Gastroesophageal sphincter (tissue), 4 donors: ENCODE data around the gene THRA. TPM values are rescaled to one million over a fixed set of nuclear protein-coding genes. Genes with fewer than 3 reads are reported as not detected.

Experiments used
- ATAC-seq: fragments of 150-250 bp; one replicate; pipeline ENCODE4 v1.9.1; 2016; ENCODE audit warnings: mild to moderate bottlenecking, moderate library complexity
- H3K27ac ChIP-seq, 4 donors: fragments of 200-600 bp; sonication (generic) in 3 of 4; 1 replicate in 3 of 4; 2 replicates in 1 of 4; pipeline ENCODE4 v1.5.1; 2016 to 2019
- H3K27me3 ChIP-seq: fragments of 200-600 bp; sonication (generic); one replicate; pipeline ENCODE4 v1.5.1; 2019
- H3K36me3 ChIP-seq, 2 donors: fragments of 200-600 bp; sonication (generic); one replicate each; pipeline ENCODE4 v1.5.1; 2019; ENCODE audit warnings: control low read depth in 1 of 2
- H3K4me1 ChIP-seq, 3 donors: fragments of 200-600 bp; sonication (generic); 1 replicate in 2 of 3; 2 replicates in 1 of 3; pipeline ENCODE4 v1.5.1; 2016 to 2019; ENCODE audit warnings: control low read depth in 2 of 3
- H3K4me3 ChIP-seq, 2 donors: fragments of 200-600 bp; sonication (generic); one replicate each; pipeline ENCODE4 v1.5.1; 2019; ENCODE audit warnings: mild to moderate bottlenecking in 1 of 2, moderate library complexity in 1 of 2
- H3K9me3 ChIP-seq, 3 donors: fragments of 200-600 bp; sonication (generic); one replicate each; pipeline ENCODE4 v1.5.1; 2017 to 2019; ENCODE audit warnings: control low read depth in 2 of 3
- CTCF ChIP-seq, 4 experiments: fragments of 200-600 bp in 2 of 4; fragments of 450-650 bp in 2 of 4; sonication (generic) in 1 of 4; IDR thresholded peaks; one replicate each; pipeline ENCODE4 v1.5.1; 2017 to 2019; ENCODE audit warnings: antibody characterized with exemption in 4 of 4, mild to moderate bottlenecking in 2 of 4, moderate library complexity in 2 of 4
- EP300 ChIP-seq: sonication (generic); formaldehyde crosslinking; IDR thresholded peaks from one replicate; pipeline ENCODE4 v1.6.1; 2017; ENCODE audit warnings: antibody characterized with exemption, mild to moderate bottlenecking
- POLR2A ChIP-seq, 2 donors: fragments of 450-650 bp; IDR thresholded peaks; one replicate each; pipeline ENCODE4 v1.6.1; 2017; ENCODE audit warnings: antibody characterized with exemption in 2 of 2, mild to moderate bottlenecking in 2 of 2, moderate library complexity in 1 of 2
- POLR2AphosphoS5 ChIP-seq: sonication (generic); formaldehyde crosslinking; IDR thresholded peaks from one replicate; pipeline ENCODE4 v1.6.1; 2017; ENCODE audit warnings: antibody characterized with exemption
- WGBS, 2 donors: methylation state at CpG; one replicate each; pipeline ENCODE4 v1.1.5; 2018; ENCODE audit warnings: low coverage in 1 of 2; 5-methylcytosine and 5-hydroxymethylcytosine counted together
- total RNA-seq, 4 donors: library from RNA; depleted of rRNA; stranded (reverse); fragments of >200 nt; gene quantifications; one replicate each; pipeline ENCODE4 v1.1.0, GENCODE V29; 2016

The THRA gene
- total RNA-seq, 4 donors from 2014 or later, result 84.8 to 133 (median 102) TPM

GRCh38 chr17:40087903-40088718 is 25.3 kb downstream of the THRA start:
- Histone ChIP-seq H3K27me3 (no peaks in the 10 kb centered on the region), H3K27ac (peak overlapping the region in 3 of 4 donors; percentile 98 to 99 (median 98)), H3K9me3 (no peaks in the 10 kb centered on the region), H3K4me1 (peaks cover 0 to 68% (median 32%) of the 10 kb centered on the region in 3 donors), H3K4me3 (no peak overlapping the region), H3K36me3 (peaks cover 0 to 87% of the 10 kb centered on the region in 2 donors)
- WGBS, 2 donors, result 69 to 78% methylated on average over 2 to 8 of the region's 28 CpGs
- no peak for ATAC-seq
- TF ChIP-seq EP300 (no peak), CTCF (IDR thresholded peaks at IDR 0.05) (no peak)

GRCh38 chr17:40089077-40089895 is 26.5 kb downstream of the THRA start:
- Histone ChIP-seq H3K9me3 (no peaks in the 10 kb centered on the region), H3K4me1 (peaks cover 5 to 70% (median 44%) of the 10 kb centered on the region in 3 donors), H3K27me3 (no peaks in the 10 kb centered on the region), H3K4me3 (no peak overlapping the region), H3K27ac (peak overlapping the region; percentile 29 to 99 (median 98)), H3K36me3 (peaks cover 0 to 87% of the 10 kb centered on the region in 2 donors)
- WGBS, 2 donors, result 72% methylated on average over 11 of the region's 26 CpGs; no CpG with 5 or more reads in 1 of the 2 donors
- no peak for ATAC-seq
- TF ChIP-seq POLR2A (IDR thresholded peaks at IDR 0.05) (no peak), CTCF (IDR thresholded peaks at IDR 0.05) (no peak), EP300 (no peak), POLR2AphosphoS5 (no peak)

GRCh38 chr17:40090237-40091119 is 27.7 kb downstream of the THRA start:
- no peak for TF ChIP-seq POLR2AphosphoS5
- TF ChIP-seq EP300, result no peak
- no peak for TF ChIP-seq POLR2A (IDR thresholded peaks at IDR 0.05)
- TF ChIP-seq CTCF (IDR thresholded peaks at IDR 0.05), result no peak
- Histone ChIP-seq H3K27me3 (no peaks in the 10 kb centered on the region), H3K9me3 (no peaks in the 10 kb centered on the region), H3K27ac (peak overlapping the region; percentile 29 to 99 (median 98)), H3K36me3 (peaks cover 0 to 87% of the 10 kb centered on the region in 2 donors), H3K4me3 (no peak overlapping the region), H3K4me1 (peaks cover 8 to 82% (median 53%) of the 10 kb centered on the region in 3 donors)
- no peak for ATAC-seq
- WGBS, 2 donors, result 31 to 33% methylated on average over 5 to 10 of the region's 14 CpGs

- no peak overlapping the region for H3K4me3 ChIP-seq
- H3K27me3 ChIP-seq, result no peaks in the 10 kb centered on the region
- no peaks in the 10 kb centered on the region for H3K9me3 ChIP-seq
- TF ChIP-seq CTCF (IDR thresholded peaks at IDR 0.05) (no peak), POLR2A (IDR thresholded peaks at IDR 0.05) (peak; percentile 11 to 21)
- H3K4me1 ChIP-seq, result peaks cover 12 to 84% (median 67%) of the 10 kb centered on the region in 3 donors
- WGBS, 2 donors, result 25 to 40% methylated on average over 1 to 11 of the region's 18 CpGs
- peak overlapping the region; percentile 58 to 99 (median 98) for H3K27ac ChIP-seq
- H3K36me3 ChIP-seq, result peaks cover 0 to 87% of the 10 kb centered on the region in 2 donors
- no peak for ATAC-seq
Observed at GRCh38 chr17:40091691-40092397, 29.1 kb downstream of the THRA start.
